Prostate gland (tissue), 2 donors: ENCODE measurements around the gene RALGDS. TPM values are rescaled to one million over a fixed set of nuclear protein-coding genes. Genes with fewer than 3 reads are reported as not detected.

Experiments used
- DNase-seq: peaks from one replicate; pipeline ENCODE4 v3.0.0-alpha.2; 2019; ENCODE audit warnings: low spot score
- H3K27ac ChIP-seq, 2 donors: fragments of 200-600 bp; sonication (generic); 2 replicates each; pipeline ENCODE4 v1.5.1; 2017 to 2019
- H3K27me3 ChIP-seq: fragments of 200-600 bp; sonication (generic); replicated peaks from 2 replicates; pipeline ENCODE4 v1.5.1; 2019; ENCODE audit not compliant: insufficient read depth
- H3K36me3 ChIP-seq, 2 donors: fragments of 200-600 bp; sonication (generic); 1 replicate in 1 of 2; 2 replicates in 1 of 2; pipeline versions ENCODE4 v1.5.1 to v1.8.1; 2017 to 2019
- H3K4me1 ChIP-seq: fragments of 200-600 bp; sonication (generic); replicated peaks from 2 replicates; pipeline ENCODE4 v1.5.1; 2019
- H3K4me3 ChIP-seq, 2 donors: fragments of 200-600 bp; sonication (generic); 2 replicates each; pipeline ENCODE4 v1.5.1; 2017 to 2019
- H3K9me3 ChIP-seq: fragments of 200-600 bp; sonication (generic); 2 replicates; pipeline ENCODE4 v1.5.1; 2017
- POLR2A ChIP-seq: fragments of 450-650 bp; IDR thresholded peaks from one replicate; pipeline ENCODE4 v1.6.1; 2016; ENCODE audit warnings: antibody characterized with exemption, mild to moderate bottlenecking
- POLR2AphosphoS5 ChIP-seq: sonication (generic); formaldehyde crosslinking; IDR thresholded peaks from one replicate; pipeline ENCODE4 v1.6.1; 2017; ENCODE audit warnings: antibody characterized with exemption
- WGBS: methylation state at CpG from one replicate; pipeline ENCODE4 v1.1.5; 2018; 5-methylcytosine and 5-hydroxymethylcytosine counted together
- intact Hi-C: fragments of 100-400 bp; cut with DNase I; formaldehyde crosslinking; loops from one replicate; pipeline ENCODE4 v1.14.2; 2022
- total RNA-seq, 2 donors: library from RNA; depleted of rRNA; stranded (reverse); fragments of >200 nt; gene quantifications; one replicate each; pipeline ENCODE4 v1.1.0, GENCODE V29; 2016
- TF ChIP-seq, protein P1 (sequence below), 4 experiments: fragments of 200-600 bp in 2 of 4; fragments of 450-650 bp in 2 of 4; sonication (generic) in 2 of 4; IDR thresholded peaks; 1 replicate in 3 of 4; 2 replicates in 1 of 4; pipeline ENCODE4 v1.5.1; 2016 to 2019; ENCODE audit warnings: antibody characterized with exemption in 4 of 4, mild to moderate bottlenecking in 2 of 4, moderate library complexity in 2 of 4

Gene RALGDS
- total RNA-seq, 2 donors from 2014 or later: 49.6 to 77.4 TPM

DNA sequence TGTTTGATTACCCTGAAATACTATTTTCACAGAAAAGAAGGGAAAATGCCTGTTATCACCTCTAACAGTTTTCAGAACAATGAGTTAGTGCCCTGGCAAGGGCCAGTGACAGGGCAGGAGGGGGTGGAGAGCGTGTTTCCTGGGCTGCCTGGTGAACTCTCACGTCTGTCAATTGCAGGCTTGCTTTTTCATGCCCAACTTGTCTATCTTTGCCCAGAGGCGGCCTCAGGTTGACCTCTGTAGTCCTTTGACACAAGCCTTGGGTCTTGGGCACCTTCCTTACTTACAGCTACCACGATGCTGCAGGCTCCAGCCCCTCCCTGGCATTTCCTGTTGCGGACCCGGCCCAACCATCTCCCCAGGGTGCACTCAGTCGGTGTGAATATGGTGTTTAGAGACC is 61.4 kb downstream of the RALGDS start:
- intact Hi-C loops: no loop called here
- WGBS: 48% methylated on average over 7 of the region's 7 CpGs
- H3K27me3 ChIP-seq: no peaks in the 10 kb centered on the region
- no peak overlapping the region for H3K4me3 ChIP-seq
- no peak overlapping the region for H3K27ac ChIP-seq
- no peaks in the 10 kb centered on the region for H3K9me3 ChIP-seq
- TF ChIP-seq, protein P1, sequence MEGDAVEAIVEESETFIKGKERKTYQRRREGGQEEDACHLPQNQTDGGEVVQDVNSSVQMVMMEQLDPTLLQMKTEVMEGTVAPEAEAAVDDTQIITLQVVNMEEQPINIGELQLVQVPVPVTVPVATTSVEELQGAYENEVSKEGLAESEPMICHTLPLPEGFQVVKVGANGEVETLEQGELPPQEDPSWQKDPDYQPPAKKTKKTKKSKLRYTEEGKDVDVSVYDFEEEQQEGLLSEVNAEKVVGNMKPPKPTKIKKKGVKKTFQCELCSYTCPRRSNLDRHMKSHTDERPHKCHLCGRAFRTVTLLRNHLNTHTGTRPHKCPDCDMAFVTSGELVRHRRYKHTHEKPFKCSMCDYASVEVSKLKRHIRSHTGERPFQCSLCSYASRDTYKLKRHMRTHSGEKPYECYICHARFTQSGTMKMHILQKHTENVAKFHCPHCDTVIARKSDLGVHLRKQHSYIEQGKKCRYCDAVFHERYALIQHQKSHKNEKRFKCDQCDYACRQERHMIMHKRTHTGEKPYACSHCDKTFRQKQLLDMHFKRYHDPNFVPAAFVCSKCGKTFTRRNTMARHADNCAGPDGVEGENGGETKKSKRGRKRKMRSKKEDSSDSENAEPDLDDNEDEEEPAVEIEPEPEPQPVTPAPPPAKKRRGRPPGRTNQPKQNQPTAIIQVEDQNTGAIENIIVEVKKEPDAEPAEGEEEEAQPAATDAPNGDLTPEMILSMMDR (IDR thresholded peaks at IDR 0.05): no peak
- no peak for TF ChIP-seq POLR2AphosphoS5
- TF ChIP-seq POLR2A: no peak
- peaks cover 0 to 3% of the 10 kb centered on the region in 2 donors for H3K36me3 ChIP-seq
- no peaks in the 10 kb centered on the region for H3K4me1 ChIP-seq
- DNase-seq: no peak

DNA sequence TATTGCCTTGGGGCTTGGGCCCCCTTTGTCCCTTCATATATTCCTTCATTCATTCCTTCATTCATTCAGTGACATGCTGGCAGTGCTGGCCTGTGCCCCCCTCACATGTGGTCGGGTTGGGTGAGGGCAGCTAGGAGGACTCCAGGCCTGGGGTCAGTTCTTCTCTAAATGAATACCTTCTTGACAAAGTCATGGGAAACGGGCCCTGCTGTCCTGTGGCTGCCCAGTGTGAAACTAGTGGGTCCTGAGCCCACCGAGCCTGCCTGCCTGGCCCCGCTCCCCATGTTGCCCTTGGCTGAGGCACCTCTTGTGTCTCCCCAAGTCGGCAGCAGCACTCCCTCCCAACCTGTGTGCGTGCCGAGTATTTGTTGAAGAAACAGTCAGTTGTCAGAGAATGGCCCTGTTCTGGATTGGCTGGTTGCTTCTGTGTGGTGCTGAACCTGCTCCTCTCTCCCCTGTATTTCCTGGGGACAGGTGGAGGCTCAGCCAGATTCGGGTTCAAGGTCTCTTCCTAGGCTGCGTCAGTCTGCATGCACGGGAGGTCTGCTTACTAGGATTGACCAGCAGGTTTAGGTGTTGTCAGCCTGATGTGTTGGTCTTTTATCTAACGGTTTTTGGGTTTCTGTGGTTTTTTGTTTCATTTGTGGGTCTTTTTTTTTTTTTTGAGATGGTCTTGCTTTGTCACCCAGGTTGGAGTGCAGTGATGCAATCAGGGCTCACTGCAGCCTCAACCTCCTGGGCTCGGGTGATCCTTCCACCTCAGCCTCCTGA is 62.3 kb downstream of the RALGDS start:
- TF ChIP-seq POLR2AphosphoS5: no peak
- TF ChIP-seq, protein P1 (IDR thresholded peaks at IDR 0.05): no peak
- no peak for TF ChIP-seq POLR2A
- H3K4me3 ChIP-seq: no peak overlapping the region
- 69% methylated on average over 12 of the region's 12 CpGs for WGBS
- H3K27me3 ChIP-seq: no peaks in the 10 kb centered on the region
- H3K4me1 ChIP-seq: no peaks in the 10 kb centered on the region
- H3K36me3 ChIP-seq: peaks cover 0 to 10% of the 10 kb centered on the region in 2 donors
- intact Hi-C loops: no loop called here
- DNase-seq: no peak
- no peak overlapping the region for H3K27ac ChIP-seq
- H3K9me3 ChIP-seq: no peaks in the 10 kb centered on the region

DNA sequence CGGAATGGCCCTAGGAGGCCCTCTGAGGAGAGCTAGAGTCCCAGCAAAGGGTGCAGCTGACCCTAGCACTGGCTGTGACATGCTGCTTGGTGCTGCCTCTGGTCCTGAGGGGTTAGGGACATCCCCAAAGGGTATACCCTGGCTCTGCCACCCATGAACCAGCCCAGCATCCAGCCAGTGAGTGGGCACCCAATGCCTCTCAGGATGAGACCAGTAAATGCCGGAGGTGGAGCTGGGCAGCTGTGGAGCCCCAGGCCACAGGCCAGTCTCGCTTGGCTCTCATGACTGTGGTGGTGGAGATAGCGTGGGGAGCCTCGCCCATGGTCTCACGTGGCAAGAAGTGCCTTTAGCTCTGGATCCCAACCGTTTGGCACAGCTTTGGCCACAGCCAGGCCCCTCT is 63.0 kb downstream of the RALGDS start:
- TF ChIP-seq POLR2A (no peak), POLR2AphosphoS5 (no peak)
- TF ChIP-seq, protein P1 (IDR thresholded peaks at IDR 0.05): no peak
- Histone ChIP-seq H3K4me1 (no peaks in the 10 kb centered on the region), H3K27me3 (no peaks in the 10 kb centered on the region), H3K36me3 (peaks cover 0 to 10% of the 10 kb centered on the region in 2 donors), H3K27ac (no peak overlapping the region), H3K4me3 (no peak overlapping the region), H3K9me3 (no peaks in the 10 kb centered on the region)
- 70% methylated on average over 7 of the region's 7 CpGs for WGBS
- intact Hi-C loops: no loop called here
- no peak for DNase-seq

DNA sequence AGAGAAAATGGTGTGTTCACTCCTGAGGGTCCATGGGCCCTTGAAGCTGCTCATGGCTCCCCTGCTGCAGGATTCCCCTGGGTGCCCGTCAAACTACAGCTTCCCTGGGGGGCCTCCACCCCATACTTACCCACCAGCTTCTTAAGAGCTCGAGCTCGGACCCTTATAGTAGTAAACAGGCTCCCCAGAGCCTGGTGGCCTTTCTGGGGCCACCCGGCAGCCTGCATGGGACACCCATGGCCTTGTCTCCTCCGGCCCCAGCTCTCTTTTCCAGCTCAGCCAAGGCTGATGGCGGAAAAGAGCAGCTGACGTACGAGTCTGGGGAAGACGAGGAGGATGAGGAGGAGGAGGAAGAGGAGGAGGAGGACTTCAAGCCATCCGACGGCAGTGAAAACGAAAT is 63.5 kb downstream of the RALGDS start:
- WGBS: 94% methylated on average over 12 of the region's 12 CpGs

More for the DNA sequence above, 63.5 kb downstream of the RALGDS start:
- intact Hi-C loops: no loop called here
- peaks cover 0 to 10% of the 10 kb centered on the region in 2 donors for H3K36me3 ChIP-seq
- no peak for DNase-seq
- H3K9me3 ChIP-seq: no peaks in the 10 kb centered on the region
- no peaks in the 10 kb centered on the region for H3K4me1 ChIP-seq
- TF ChIP-seq, protein P1 (IDR thresholded peaks at IDR 0.05): no peak
- TF ChIP-seq POLR2AphosphoS5 (no peak), POLR2A (no peak)
- no peak overlapping the region for H3K27ac ChIP-seq
- no peaks in the 10 kb centered on the region for H3K27me3 ChIP-seq
- no peak overlapping the region for H3K4me3 ChIP-seq
